ENCODE results near the gene RANBP3.
"Not testable (repeated sequence)": the region's sequence is repeated elsewhere in the genome, so short reads cannot be mapped to it uniquely, and the experiment has no call there.

The RANBP3 gene

GRCh38 chr19:5880196-5880595 lies 97.7 kb downstream of the RANBP3 start:
- ChIA-PET POLR2A (ENCODE audit: low non-redundant PET) (no interaction called here), CTCF (interaction anchor here (1.0 kb wide), 1 partner anchor 8 kb away, joined by 4 read pairs; no protein-coding TSS in a partner anchor)
- DNase-seq (ENCODE audit: low spot score) = no peak
- TF ChIP-seq CTCF (conservative IDR thresholded peaks at IDR 0.05; ENCODE audit: low read depth) = no peak
- no peak overlapping the region for H3K27ac ChIP-seq

DNA sequence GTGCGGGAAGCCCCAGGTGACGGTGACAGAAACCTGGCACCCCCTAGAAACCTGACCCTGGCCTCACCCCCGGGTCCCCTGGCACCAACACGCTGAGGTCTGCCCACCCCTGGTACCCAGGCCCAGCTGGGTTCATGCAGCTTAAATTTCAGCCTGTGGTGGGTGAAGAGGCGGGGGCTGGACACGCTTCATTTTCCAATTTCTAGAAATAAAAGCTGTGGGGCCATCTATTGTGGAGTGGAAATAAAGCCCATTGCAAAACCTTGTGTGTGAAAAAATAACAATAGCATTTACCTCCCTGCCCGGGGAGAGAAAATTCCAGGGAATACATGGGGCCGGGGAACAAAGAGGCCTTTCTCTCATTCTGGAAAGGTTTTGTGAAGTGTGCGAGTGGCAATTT lies 100.1 kb downstream of the RANBP3 start:
- CTCF ChIA-PET = interaction anchor here (0.6 kb wide), 1 partner anchor 9 kb away, joined by 3 read pairs; no protein-coding TSS in a partner anchor
- POLR2A ChIA-PET (ENCODE audit: low non-redundant PET) = no interaction called here
- no peak overlapping the region for H3K27ac ChIP-seq
- TF ChIP-seq CTCF (conservative IDR thresholded peaks at IDR 0.05; ENCODE audit: low read depth) = no peak
- no peak for DNase-seq (ENCODE audit: low spot score)

- H3K27ac ChIP-seq = no peak overlapping the region
- no peak for DNase-seq (ENCODE audit: low spot score)
- TF ChIP-seq CTCF (conservative IDR thresholded peaks at IDR 0.05; ENCODE audit: low read depth) = no peak
- ChIA-PET POLR2A (ENCODE audit: low non-redundant PET) (interaction anchor here (0.6 kb wide), 1 partner anchor 140 kb away, joined by 3 read pairs; no protein-coding TSS in a partner anchor), CTCF (interaction anchor here (0.6 kb wide), 1 partner anchor 10 kb away, joined by 3 read pairs; no protein-coding TSS in a partner anchor)
Observed at GRCh38 chr19:5877427-5877826, 100.5 kb downstream of the RANBP3 start.

DNA sequence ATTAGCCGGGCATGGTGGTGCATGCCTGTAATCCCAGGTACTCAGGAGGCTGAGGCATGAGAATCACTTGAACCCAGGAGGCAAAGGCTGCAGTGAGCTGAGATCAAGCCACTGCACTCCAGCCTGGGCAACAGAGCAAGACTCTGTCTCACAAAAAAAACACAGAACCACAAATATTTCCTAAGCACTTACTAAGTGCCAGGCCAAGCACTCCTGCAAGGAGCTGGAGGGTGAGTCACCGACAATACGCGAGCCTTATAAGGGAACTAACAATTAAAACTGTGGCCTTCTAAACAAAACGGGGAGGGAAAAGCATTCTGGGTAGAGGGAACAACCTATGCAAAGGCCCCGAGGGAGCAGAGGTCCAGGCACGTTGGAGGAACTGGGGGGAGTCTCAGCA lies 103.4 kb downstream of the RANBP3 start:
- DNase-seq (ENCODE audit: low spot score); POLR2A ChIA-PET (ENCODE audit: low non-redundant PET); CTCF ChIA-PET; H3K27ac ChIP-seq: not testable (repeated sequence)

DNA sequence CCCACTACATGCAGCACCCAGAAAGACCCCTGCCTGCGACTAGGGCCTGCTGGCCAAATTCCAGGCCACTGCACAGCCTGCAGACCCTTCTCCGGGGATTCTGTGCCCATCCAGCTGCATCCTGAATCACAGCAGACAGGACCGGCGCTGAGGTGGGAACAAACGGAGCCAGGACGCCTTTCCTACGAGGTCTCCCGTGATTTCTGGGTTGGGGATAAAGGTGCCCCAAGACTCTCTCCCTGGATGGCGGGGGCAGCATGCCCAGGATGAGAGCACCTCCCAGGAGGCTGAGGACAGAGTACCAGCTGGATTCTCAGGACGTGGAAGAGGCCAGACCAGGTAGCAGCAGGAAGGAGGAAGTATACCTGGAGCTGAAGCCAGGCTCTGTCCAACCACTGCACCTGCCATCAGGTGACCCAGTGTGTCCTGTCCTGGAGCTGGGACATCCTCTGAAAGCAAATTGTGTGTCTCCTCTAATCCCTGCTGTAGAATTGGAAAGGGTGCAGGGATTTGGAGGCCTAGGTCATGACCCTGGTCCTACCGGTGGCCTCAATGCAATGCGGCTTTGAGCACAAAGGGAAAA lies 104.2 kb downstream of the RANBP3 start:
- DNase-seq (ENCODE audit: low spot score) = no peak
- POLR2A ChIA-PET (ENCODE audit: low non-redundant PET) = no interaction called here
- CTCF ChIA-PET = no interaction called here

DNA sequence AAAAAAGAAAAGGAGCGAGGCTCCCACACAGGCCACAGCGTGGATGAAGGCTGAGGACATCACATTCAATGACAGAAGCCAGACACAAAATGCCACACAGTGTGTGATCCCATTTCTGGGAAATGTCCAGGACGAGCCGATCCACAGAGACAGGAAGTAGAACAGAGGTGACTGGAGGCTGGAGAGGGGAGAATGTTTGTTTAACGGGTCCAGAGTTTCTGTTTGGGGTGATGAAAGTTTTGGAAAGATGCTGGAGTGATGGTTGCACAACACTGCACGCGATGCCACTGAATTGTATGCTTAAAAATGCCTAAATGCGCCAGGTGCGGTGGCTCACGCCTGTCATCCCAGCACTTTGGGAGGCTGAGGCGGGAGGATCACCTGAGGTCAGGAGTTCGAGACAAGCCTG lies 107.0 kb downstream of the RANBP3 start:
- POLR2A ChIA-PET (ENCODE audit: low non-redundant PET) = no interaction called here
- H3K27ac ChIP-seq = no peak overlapping the region
- DNase-seq (ENCODE audit: low spot score) = no peak
- no peak for TF ChIP-seq CTCF (conservative IDR thresholded peaks at IDR 0.05; ENCODE audit: low read depth)
- CTCF ChIA-PET = no interaction called here

More for the DNA sequence above, 104.2 kb downstream of the RANBP3 start:
- no peak overlapping the region for H3K27ac ChIP-seq
- TF ChIP-seq CTCF (conservative IDR thresholded peaks at IDR 0.05; ENCODE audit: low read depth) = no peak

GRCh38 chr19:5867201-5868136 lies 110.5 kb downstream of the RANBP3 start:
- TF ChIP-seq CTCF (conservative IDR thresholded peaks at IDR 0.05; ENCODE audit: low read depth) = no peak
- no peak overlapping the region for H3K27ac ChIP-seq
- ChIA-PET POLR2A (ENCODE audit: low non-redundant PET) (no interaction called here), CTCF (no interaction called here)
- no peak for DNase-seq (ENCODE audit: low spot score)
